Measurements from ENCODE around the gene RHBDF2. TPM values are rescaled to one million over a fixed set of nuclear protein-coding genes. Genes with fewer than 3 reads are reported as not detected.
A peak's percentile ranks its signal among the peaks of the same experiment; 100 is the strongest.

The RHBDF2 gene
- total RNA-seq, 2 experiments from 2014 or later: 144 to 173 TPM

DNA sequence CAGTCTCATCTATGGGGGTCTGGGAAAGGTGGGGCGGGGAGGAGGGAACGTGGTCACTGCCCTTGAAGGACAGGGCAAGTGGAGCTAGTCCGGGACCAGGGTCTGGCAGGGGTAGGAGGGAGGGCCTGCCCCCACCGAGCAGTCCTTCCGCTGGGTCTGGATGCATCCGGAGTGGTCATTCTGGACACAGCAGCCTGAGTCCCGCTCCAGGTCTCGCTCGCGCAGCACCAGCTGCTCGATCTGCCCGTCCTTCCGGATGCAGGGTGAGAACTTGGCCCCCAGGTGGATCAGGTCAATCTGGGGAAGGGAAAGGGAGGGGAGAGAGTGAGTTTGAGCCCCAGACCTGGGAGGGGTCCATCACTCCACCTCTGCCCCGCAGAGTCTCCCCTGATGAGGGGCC is 27.0 kb downstream of the RHBDF2 start:
- no peak for DNase-seq (ENCODE audit: low spot score)
- H3K79me2 ChIP-seq (ENCODE audit: insufficient read depth, low read depth, low read length): peaks cover under 1% of the 10 kb centered on the region; the same call in 1 of the 2 replicates
- no peaks in the 10 kb centered on the region for H3K9me2 ChIP-seq (ENCODE audit: insufficient read depth, low read length)
- peaks cover 15% of the 10 kb centered on the region for H3K4me1 ChIP-seq (ENCODE audit: insufficient read depth, low read length, poor library complexity, severe bottlenecking)
- TF ChIP-seq CTCF (conservative IDR thresholded peaks at IDR 0.05; ENCODE audit: low read length): no peak
- TF ChIP-seq EZH2phosphoT487 (IDR thresholded peaks at IDR 0.05; ENCODE audit: borderline replicate concordance, low read depth, low read length): no peak
- no peaks in the 10 kb centered on the region for H3K9me3 ChIP-seq (ENCODE audit: low read length)
- H3K4me2 ChIP-seq (ENCODE audit: low read length): no peak overlapping the region
- POLR2A ChIA-PET: interaction anchor here (0.5 to 1.1 kb wide), 3 partner anchors 24 to 119 kb away, joined by 3 to 4 read pairs (median 4); no protein-coding TSS in a partner anchor
- no peak overlapping the region for H2AFZ ChIP-seq (ENCODE audit: low read length)
- intact Hi-C loops (cut with micrococcal nuclease; ENCODE audit: unreplicated experiment): no loop called here
- no peak overlapping the region for H3K27ac ChIP-seq (ENCODE audit: low read depth, low read length, poor library complexity, severe bottlenecking)
- H4K20me1 ChIP-seq (ENCODE audit: insufficient read depth, low read length): no peaks in the 10 kb centered on the region
- BruUV-seq (replicated peaks): no TSS peak
- CTCF ChIA-PET (ENCODE audit: unreplicated experiment): interaction anchor here (1.6 kb wide), 1 partner anchor 21 kb away, joined by 3 read pairs; no protein-coding TSS in a partner anchor
- peaks cover 94% of the 10 kb centered on the region for H3K36me3 ChIP-seq (ENCODE audit: insufficient read depth, low read length)
- no peak overlapping the region for H3K4me3 ChIP-seq (ENCODE audit: low read depth, low read length, poor library complexity, severe bottlenecking)

DNA sequence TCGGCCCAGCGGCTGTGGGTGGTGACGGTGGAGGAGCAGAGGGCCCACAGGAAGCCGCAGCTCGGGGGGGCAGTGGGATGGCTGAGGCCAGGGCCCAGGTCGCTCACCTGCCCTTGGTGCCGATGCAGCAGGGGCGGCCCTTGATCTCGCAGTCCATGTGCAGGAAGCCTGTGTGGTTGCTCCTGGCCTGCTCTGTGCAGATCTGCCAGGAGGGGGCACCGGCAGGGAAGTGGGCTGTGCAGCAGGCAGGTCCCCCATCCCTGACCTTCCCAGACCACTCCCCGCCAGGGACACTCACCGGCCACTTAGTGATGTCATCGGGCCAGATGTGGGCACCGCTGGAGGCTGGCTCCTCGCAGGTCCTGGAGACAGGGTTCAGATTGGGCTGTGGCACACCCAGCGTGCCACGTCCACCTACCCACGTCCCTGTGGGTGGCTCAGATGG is 27.7 kb downstream of the RHBDF2 start:
- H3K79me2 ChIP-seq (ENCODE audit: insufficient read depth, low read depth, low read length): no peaks in the 10 kb centered on the region
- no peak overlapping the region for H2AFZ ChIP-seq (ENCODE audit: low read length)
- ChIA-PET POLR2A (no interaction called here), CTCF (ENCODE audit: unreplicated experiment) (interaction anchor here (1.5 kb wide), 1 partner anchor 29 kb away, joined by 3 read pairs; no protein-coding TSS in a partner anchor)
- peaks cover 93% of the 10 kb centered on the region for H3K36me3 ChIP-seq (ENCODE audit: insufficient read depth, low read length)
- H3K9me3 ChIP-seq (ENCODE audit: low read length): no peaks in the 10 kb centered on the region
- peaks cover 12% of the 10 kb centered on the region for H3K4me1 ChIP-seq (ENCODE audit: insufficient read depth, low read length, poor library complexity, severe bottlenecking)
- TF ChIP-seq EZH2phosphoT487 (IDR thresholded peaks at IDR 0.05; ENCODE audit: borderline replicate concordance, low read depth, low read length) (no peak), CTCF (conservative IDR thresholded peaks at IDR 0.05; ENCODE audit: low read length) (peak; percentile 66)
- BruUV-seq (replicated peaks): no TSS peak
- H3K4me3 ChIP-seq (ENCODE audit: low read depth, low read length, poor library complexity, severe bottlenecking): no peak overlapping the region
- H3K9me2 ChIP-seq (ENCODE audit: insufficient read depth, low read length): no peaks in the 10 kb centered on the region
- no peaks in the 10 kb centered on the region for H4K20me1 ChIP-seq (ENCODE audit: insufficient read depth, low read length)
- H3K4me2 ChIP-seq (ENCODE audit: low read length): no peak overlapping the region
- intact Hi-C loops (cut with micrococcal nuclease; ENCODE audit: unreplicated experiment): no loop called here
- no peak for DNase-seq (ENCODE audit: low spot score)
- no peak overlapping the region for H3K27ac ChIP-seq (ENCODE audit: low read depth, low read length, poor library complexity, severe bottlenecking)

GRCh38 chr17:76472726-76473125 is 28.5 kb downstream of the RHBDF2 start:
- H2AFZ ChIP-seq (ENCODE audit: low read length): no peak overlapping the region
- intact Hi-C loops (cut with micrococcal nuclease; ENCODE audit: unreplicated experiment): no loop called here
- no peaks in the 10 kb centered on the region for H3K79me2 ChIP-seq (ENCODE audit: insufficient read depth, low read depth, low read length)
- H3K4me1 ChIP-seq (ENCODE audit: insufficient read depth, low read length, poor library complexity, severe bottlenecking): peaks cover 13% of the 10 kb centered on the region
- no peaks in the 10 kb centered on the region for H4K20me1 ChIP-seq (ENCODE audit: insufficient read depth, low read length)
- BruUV-seq (replicated peaks): no TSS peak
- TF ChIP-seq CTCF (conservative IDR thresholded peaks at IDR 0.05; ENCODE audit: low read length) (no peak), EZH2phosphoT487 (IDR thresholded peaks at IDR 0.05; ENCODE audit: borderline replicate concordance, low read depth, low read length) (no peak)
- H3K36me3 ChIP-seq (ENCODE audit: insufficient read depth, low read length): peaks cover 85% of the 10 kb centered on the region
- no peak overlapping the region for H3K4me3 ChIP-seq (ENCODE audit: low read depth, low read length, poor library complexity, severe bottlenecking)
- H3K9me3 ChIP-seq (ENCODE audit: low read length): no peaks in the 10 kb centered on the region
- DNase-seq (ENCODE audit: low spot score): no peak
- no peak overlapping the region for H3K27ac ChIP-seq (ENCODE audit: low read depth, low read length, poor library complexity, severe bottlenecking)
- no peaks in the 10 kb centered on the region for H3K9me2 ChIP-seq (ENCODE audit: insufficient read depth, low read length)
- H3K4me2 ChIP-seq (ENCODE audit: low read length): no peak overlapping the region
- ChIA-PET POLR2A (no interaction called here), CTCF (ENCODE audit: unreplicated experiment) (interaction anchor here (1.5 kb wide), 1 partner anchor 30 kb away, joined by 3 read pairs; no protein-coding TSS in a partner anchor)
